GM19467 (cell line): Measurements from ENCODE around the gene NTSR2.

Experiments used
- ATAC-seq: cut with Tn5 transposase; IDR thresholded peaks from one replicate; pipeline ENCODE4 v1.9.1; 2021; ENCODE audit warnings: mild to moderate bottlenecking, moderate library complexity; ENCODE audit not compliant: unreplicated experiment

The NTSR2 gene

DNA sequence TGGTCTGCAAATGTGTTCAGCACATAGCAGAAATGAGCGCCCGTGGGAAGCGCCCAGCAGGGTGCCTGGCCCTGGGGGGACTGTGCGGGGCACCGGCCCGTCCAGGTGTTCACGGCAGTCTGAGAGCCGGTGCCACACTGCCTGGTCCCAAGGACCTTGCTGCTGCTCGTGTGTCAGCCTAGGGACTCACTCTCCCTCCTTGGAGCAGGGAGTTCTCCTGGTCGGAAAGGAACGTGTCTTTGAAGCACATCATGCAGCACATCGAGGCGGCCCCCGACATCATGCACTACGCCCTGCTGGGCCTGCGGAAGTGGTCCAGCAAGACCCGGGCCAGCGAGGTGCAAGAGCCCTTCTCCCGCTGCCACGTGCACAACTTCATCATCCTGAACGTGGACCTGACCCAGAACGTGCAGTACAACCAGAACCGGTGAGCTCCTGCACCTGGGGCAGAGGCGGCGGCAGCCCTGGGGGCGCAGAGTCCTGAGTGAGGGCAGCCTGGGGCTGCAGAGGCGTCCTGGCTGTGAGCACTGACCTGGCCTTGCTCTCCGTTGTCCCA lies 36.0 kb downstream of the NTSR2 start:
- no peak for ATAC-seq

DNA sequence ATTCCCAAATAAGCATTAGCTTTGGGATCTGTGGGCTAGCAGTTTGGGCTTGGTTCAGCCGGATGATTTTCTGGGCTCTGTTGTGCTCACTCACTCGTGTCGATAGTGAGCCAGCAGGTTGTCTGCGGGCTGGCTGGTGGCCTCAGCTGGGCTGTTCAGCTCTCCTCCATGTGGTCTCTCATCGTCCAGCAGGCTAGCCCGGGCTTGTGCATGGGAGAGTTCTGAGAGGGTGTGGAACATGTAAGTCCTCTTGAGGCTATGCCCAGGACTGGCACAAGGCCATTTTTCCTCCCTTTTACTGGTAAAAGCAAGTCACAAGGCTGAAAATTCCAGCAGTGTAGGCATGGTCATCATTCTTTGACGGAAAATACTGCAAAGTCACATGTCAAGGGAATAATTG lies 38.5 kb downstream of the NTSR2 start:
- ATAC-seq = no peak

DNA sequence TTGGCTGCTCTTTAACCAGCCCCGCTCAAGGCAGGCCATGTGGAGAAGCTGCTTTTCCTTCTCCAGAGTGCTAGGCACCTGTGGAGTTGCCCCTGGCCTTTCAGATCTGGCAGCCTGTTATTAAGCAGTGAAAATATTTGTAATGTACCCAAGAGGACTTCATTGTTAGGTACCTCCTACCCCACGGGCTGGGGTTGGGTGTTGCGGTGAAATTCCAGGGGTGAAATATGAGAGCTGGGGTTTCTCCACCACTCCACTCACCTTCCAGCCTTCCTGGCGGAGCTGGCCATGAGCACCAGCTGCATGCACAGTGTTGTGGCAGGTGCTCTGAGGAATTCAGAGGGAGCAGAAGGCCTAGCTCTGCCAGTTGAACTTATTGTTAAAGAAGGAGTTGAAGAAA lies 39.1 kb downstream of the NTSR2 start:
- no peak for ATAC-seq

DNA sequence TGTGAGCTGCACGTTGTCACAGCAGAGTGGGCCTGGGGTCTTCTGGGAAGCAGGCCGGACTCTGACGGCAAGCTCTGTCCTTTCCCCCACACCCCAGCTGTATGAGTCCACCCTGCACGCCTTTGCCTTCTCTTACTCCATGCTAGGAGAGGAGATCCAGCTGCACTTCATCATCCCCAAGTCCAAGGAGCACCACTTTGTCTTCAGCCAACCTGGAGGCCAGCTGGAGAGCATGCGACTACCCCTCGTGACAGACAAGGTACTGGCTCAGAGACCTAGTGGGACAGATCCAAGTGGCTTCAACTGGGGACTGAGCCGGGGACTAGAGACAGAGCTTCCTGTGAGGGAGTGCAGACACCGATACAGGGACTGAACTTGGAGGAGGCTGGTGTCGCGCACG lies 40.1 kb downstream of the NTSR2 start:
- no peak for ATAC-seq

DNA sequence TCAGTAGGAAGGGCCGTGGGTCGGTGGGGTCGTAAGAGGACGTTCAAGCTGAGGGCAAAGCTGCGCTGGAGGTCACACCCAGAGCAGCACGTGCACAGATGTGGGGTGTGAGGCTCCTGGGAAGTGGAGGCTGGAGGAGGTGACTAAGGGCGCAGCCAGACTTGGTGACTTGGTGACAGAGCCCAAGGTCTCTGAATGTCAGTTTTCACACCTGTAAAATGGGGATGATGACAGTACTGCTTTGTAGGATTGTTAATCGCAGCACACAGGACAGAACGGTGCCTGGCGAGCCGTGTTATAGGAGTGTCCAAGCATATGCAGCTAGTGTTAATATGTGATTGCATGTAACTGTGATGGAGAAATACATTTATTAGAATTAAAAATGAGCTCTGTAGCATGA lies 40.8 kb downstream of the NTSR2 start:
- ATAC-seq = no peak

DNA sequence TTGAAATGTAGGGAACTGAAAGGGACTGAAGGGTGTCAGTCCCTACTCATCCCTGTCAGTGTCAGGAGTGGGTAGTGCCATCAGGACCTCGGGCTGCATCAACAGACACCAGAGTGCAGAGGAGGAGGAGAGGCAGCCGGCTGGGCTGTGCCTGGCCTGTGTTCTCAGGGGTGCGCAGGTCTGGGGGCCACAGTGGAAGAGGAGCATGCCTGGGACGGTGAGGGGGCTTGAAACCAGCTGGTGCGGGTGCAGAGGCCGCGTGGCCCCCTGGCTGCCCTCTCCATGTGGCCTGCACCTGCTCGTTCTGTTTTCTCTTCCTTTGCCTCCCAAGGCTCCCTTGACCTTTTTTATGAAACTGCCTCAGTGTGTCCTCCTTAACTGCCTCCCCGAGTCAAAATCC lies 41.3 kb downstream of the NTSR2 start:
- no peak for ATAC-seq

DNA sequence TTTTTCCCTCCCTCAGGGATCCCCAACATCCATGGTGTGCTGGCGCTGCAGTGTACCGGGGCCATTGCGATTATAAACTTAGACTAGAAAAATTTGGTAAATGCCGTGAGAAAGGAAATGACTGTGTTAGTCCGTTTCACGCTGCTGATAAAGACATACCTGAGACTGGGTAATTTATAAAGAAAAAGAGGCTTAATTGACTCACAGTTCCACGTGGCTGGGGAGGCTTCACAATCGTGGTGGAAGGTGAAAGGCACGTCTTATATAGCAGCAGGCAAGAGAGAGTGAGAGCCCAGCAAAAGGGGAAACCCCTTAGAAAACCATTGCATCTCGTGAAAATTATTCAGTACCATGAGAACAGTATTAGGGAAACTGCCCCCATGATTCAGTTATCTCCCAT lies 44.3 kb downstream of the NTSR2 start:
- ATAC-seq = no peak

DNA sequence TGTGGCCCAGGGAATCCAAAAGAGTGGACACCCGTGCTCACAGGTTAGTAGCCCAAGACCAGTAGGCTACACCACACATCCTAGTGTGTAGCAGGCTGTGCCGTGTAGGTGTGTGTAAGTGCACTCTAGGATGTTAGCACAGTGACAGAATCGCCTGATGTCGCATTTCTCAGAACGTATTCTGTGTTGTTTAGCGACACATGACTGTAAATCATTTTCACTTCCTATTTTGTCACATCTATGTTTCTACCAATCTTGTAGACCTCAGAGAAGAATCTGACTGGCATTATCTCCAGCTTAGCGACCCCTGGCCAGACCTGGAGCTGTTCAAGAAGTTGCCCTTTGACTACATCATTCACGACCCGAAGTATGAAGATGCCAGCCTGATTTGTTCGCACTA lies 45.1 kb downstream of the NTSR2 start:
- no peak for ATAC-seq

DNA sequence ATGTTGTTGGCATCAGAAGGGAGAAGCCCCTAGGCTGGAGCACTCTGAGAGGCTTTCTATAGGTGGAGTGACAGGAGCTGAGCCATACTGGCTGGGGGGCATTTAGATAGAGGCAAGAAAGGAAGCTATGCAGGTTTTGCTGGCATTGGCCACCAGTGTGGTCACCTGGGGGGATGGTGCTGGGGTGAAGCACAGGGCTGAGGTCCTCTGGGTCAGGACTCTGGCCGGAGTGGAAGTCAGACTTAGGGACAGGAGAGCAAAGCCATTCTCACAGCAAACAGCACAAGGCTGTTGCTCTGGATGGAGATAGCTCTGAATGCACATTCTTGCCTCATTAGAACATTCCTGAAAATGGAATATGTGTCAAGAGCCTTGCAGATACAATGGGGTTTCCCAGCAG lies 47.4 kb downstream of the NTSR2 start:
- ATAC-seq = no peak

DNA sequence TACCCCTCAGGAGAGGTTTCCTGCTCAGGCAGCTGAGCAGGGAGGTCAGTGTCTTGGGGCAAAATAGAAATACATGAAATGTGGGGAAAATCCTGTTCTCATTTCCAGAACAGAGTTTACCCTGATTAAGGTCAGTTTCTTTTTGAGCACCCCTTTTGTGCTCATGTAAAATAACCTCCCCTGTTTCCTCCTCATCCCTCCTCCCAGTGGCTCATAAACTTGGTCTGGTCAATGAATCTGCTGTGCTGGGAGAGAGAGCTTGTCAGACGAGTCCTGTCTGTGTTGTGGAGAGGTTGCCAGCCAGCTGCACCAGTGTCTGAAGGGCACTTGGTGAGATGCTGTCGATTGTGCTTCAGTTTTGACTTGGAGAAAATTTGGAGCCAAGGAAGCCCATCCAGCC lies 48.6 kb downstream of the NTSR2 start:
- no peak for ATAC-seq

DNA sequence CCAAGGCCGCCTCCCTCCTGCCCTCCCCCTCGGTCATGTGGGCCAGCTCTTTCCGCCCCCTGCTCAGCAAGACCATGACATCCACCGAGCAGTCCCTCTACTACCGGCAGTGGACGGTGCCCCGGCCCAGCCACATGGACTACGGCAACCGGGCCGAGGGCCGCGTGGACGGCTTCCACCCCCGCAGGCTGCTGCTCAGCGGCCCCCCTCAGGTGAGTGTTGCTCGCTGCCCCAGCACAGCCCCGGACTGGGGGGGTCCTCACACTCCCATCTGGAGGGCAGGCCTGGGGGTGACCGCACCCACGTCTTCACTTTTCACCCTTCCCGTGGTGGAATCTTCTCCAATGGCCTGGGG lies 51.3 kb downstream of the NTSR2 start:
- no peak for ATAC-seq

DNA sequence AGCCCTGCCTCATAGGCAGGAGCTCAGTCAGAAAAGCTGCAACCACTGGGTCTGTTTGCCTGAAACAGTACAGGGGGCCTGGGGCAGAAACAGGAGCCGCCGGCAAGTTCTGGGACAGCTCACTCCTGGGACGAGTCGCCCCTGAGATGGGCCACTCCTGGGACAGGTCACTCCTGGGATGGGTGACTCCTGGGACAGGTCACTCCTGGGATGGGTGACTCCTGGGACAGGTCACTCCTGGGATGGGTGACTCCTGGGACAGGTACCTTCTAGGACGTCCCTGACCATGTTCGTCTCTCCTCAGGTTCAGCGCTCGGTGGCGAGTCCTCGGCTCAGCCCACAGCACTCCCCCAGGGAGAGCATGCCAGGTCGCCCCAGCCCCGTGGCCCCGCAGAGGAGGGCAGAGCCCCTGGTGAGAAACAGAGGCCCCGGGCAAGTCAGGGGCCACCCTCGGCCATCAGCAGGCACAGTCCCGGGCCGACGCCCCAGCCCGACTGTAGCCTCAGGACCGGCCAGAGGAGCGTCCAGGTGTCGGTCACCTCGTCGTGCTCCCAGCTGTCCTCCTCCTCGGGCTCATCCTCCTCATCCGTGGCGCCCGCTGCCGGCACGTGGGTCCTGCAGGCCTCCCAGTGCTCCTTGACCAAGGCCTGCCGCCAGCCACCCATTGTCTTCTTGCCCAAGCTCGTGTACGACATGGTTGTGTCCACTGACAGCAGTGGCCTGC lies 51.8 kb downstream of the NTSR2 start:
- no peak for ATAC-seq

DNA sequence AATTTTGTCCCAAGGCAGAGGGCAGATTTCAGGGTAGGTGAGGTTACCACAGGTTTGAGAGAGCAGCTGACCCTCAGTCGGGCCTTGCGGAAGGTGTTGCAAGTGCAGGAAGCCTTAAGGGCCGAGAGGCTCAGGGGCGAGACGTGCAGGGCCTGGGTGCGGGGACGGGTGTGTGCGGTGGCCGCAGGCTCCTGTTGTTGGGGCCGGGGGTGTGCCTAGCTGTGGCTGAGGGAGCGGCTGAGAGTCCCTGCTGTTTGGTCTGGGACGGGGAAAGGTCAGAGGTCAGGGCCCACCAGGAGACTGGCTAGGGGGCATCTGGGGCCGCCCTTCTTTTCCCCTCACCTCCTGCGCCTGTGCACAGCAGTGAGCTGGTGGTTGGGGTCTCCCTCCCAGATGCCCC lies 52.5 kb downstream of the NTSR2 start:
- ATAC-seq = no peak

DNA sequence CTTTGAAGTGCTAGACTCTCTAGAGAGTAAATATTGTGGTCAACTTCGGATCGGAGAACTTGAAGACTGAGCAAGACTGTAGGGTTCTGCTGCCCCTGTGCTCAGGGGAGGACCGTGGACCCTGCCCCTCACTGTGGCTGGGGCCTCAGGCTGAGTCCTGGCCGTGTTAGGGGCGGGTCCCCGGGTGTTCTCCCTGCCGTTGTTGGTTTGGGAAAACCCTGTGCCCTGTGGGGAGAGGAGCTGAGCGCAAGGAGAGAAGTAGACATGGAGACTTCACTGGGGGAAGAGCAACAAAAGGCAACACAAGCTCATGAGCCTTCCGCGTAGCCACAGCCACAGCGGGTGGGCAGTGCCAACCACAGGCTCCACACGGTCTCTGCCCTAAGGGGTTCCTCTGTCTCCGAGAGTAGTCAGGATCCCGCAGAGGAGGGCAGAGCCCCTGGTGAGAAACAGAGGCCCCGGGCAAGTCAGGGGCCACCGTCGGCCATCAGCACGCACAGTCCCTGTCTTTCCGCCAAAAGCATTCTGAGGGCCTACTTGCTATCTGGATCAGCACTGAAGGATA lies 53.1 kb downstream of the NTSR2 start:
- ATAC-seq = no peak

DNA sequence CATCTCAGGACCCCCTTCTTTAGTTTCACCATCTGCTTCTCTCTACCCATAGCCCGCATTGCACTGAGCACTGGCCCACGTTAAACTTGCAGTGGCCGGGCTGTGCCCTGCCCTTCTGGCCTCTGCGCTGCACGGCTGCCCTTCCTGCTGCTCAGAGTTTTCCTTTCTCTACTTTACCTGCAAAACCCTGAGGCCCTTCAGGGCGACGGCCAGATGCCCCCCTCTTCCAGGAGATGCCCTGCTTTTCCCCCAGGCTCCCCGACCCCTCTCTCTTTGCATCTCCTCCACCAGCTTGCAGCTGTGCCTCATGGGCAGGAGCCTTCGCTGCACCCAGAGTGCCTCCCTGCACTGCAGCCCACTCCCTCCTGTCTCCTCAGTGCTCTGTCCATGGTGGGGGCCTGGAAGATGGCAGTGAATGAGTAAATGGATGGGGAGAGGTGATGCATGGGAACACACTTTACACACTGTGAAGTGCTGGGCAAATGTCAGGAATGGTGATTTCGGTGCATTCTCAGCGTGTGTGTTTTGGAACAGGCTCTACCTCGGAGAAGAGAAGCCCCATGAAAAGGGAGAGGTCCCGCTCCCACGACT lies 53.8 kb downstream of the NTSR2 start:
- no peak for ATAC-seq

DNA sequence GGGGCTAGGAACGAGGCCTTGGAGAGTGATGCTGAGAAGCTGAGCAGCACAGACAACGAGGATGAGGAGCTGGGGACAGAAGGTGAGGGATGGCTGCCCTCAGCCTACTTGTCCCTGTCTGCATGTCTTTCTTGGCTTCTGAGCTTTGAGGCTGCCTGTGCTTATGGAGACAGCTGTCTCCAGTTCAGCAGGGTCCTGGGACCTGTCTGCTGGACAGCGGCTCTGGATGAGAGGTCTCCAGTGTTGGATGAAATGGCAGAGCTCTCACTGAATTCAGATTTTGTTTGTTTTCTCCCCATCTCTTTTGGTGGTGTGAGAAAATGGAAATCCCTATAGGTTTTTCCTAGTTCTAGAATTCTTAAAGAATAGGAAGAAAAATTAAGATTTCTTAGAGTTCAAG lies 54.8 kb downstream of the NTSR2 start:
- ATAC-seq = no peak

DNA sequence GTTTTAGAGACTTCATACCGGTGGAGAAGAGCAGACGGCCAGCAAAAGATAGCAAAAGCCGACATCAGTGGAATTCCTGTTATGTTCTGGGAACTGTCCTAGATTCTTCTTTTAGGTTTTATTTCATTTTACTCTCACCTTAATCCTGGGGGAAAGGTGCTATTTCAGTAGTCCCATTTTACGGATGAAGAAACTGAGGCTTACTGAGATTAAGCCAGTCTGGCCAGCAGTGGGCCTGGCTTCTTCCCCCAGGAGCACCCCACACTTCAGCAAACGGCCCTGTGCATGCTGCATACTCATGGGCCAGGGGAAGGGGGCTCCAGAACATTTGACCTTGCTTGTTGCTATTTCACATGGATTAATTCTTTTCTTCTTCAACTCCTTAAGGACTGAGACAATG lies 56.7 kb downstream of the NTSR2 start:
- no peak for ATAC-seq

DNA sequence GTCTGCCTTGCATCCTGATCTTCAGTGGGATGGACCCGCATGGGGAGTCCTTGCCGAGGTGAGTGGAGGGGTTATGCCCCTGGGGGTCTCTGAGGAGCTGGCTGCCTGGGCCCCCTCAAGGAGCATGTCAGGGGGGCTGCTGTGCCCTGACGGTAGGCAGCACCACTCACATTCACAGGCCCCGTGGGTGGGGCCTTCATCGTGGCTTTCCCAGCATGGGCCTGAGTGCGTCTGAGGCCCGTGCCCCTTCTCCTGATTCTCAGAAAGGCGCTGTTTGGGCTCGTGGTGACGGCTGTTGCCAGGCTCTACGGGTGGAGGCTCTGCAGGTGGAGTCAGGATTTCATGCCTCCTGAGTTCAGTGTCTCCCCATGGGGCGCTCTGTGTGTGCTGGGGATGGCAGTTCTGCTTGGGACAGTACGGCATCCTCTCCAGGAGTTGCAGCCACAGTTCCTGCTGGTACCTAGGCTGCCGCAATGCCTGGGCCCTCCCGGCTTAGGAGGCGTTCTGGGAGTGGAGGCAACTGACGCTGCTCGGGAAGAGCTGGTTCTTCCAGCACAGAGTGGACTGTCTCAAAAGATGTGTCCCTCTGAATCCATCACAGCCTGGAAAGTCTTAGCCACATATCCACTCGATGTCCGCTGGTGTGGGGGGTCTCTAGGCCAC lies 57.3 kb downstream of the NTSR2 start:
- ATAC-seq = no peak

DNA sequence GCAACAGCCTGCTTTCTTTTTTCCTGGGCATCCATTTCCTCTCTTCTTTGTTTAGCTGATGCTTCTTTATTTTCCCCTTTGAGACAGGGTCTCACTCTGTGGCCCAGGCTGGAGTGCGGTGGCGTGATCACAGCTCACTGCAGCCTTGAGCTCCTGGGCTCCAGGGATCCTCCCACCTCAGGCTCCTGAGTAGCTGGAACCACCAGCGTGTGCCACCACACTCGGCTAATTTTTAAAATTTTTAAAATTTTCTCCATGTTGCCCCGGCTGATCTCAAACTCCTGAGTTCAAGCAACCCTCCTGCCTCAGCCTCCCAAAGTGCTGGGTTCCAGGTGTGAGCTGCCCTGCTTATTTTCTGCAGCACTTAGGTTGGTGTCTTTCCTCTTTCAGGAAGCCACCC lies 58.7 kb downstream of the NTSR2 start:
- no peak for ATAC-seq

DNA sequence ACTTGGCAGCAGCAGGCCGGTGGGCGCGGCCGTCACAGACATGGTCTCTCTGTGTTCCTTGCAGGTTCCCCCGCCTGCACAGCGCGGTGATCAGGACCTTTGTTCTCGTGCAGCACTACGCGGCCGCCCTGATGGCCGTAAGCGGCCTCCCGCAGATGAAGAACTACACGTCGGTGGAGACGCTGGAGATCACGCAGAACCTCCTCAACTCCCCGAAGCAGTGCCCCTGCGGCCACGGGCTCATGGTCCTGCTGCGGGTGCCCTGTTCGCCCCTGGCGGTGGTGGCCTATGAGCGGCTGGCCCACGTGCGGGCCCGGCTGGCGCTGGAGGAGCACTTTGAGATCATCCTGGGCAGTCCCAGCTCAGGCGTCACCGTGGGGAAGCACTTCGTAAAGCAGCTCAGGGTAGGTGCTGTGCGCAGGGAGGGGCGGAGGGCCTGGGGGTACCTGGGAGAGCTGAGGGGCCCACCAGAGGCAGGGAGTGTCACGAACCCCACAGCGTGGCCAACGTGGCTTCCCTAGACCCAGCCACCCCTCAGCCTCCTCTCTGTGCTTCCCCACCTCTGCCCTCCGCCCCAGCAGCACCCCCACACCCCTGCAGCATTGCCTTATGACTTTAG lies 59.3 kb downstream of the NTSR2 start:
- ATAC-seq = no peak
